ENCODE measurements around the gene PLA1A.
"Not testable (repeated sequence)": the region's sequence is repeated elsewhere in the genome, so short reads cannot be mapped to it uniquely, and the experiment has no call there.

- TF ChIP-seq CTCF (IDR thresholded peaks at IDR 0.05); EZH2 (IDR thresholded peaks at IDR 0.05; ENCODE audit: borderline replicate concordance, insufficient read depth, low read depth, low read length, poor library complexity, severe bottlenecking): not testable (repeated sequence)
These were observed 34.4 kb upstream of the PLA1A start for GRCh38 chr3:119563334-119563733.
